Vagina (tissue), 2 donors: Measurements from ENCODE around the gene HNRNPDL.

ENCODE experiments used
- CTCF ChIP-seq, 3 experiments: fragments of 450-650 bp in 2 of 3; fragments of 200-600 bp in 1 of 3; sonication (generic) in 1 of 3; IDR thresholded peaks; one replicate each; pipeline ENCODE4 v1.5.1; 2017 to 2019; ENCODE audit warnings: antibody characterized with exemption in 3 of 3, mild to moderate bottlenecking in 2 of 3, moderate library complexity in 2 of 3
- POLR2AphosphoS5 ChIP-seq, 2 donors: sonication (generic); formaldehyde crosslinking; IDR thresholded peaks; one replicate each; pipeline ENCODE4 v1.9.0; 2017; ENCODE audit warnings: antibody characterized with exemption in 2 of 2, mild to moderate bottlenecking in 2 of 2, low read depth in 1 of 2; ENCODE audit not compliant: insufficient read depth in 1 of 2

- TF ChIP-seq CTCF (IDR thresholded peaks at IDR 0.05), result no peak
- TF ChIP-seq POLR2AphosphoS5 (IDR thresholded peaks at IDR 0.05; ENCODE audit: insufficient read depth in 1 of 2, low read depth in 1 of 2), result no peak
Measured at GRCh38 chr4:82398263-82398662, 32.0 kb downstream of the HNRNPDL start.
